CD4-positive, alpha-beta T cell treated with Interleukin-6 for 4 hours (primary cell): Measurements from ENCODE around the gene SNX24.
A peak's percentile ranks its signal among the peaks of the same experiment; 100 is the strongest.
"Not testable (repeated sequence)": the region's sequence is repeated elsewhere in the genome, so short reads cannot be mapped to it uniquely, and the experiment has no call there.

Experiments
- DNase-seq: peaks from one replicate; pipeline ENCODE4 v3.0.0-alpha.2; 2020; ENCODE audit warnings: mixed read lengths

SNX24 gene

GRCh38 chr5:122971333-122971732 is 125.9 kb downstream of the SNX24 start:
- DNase-seq, result no peak

- DNase-seq, result no peak
These were observed 127.5 kb downstream of the SNX24 start for GRCh38 chr5:122972877-122973276.

GRCh38 chr5:122973759-122974158 is 128.3 kb downstream of the SNX24 start:
- not testable (repeated sequence) for DNase-seq

GRCh38 chr5:122974251-122974650 is 128.8 kb downstream of the SNX24 start:
- not testable (repeated sequence) for DNase-seq

- no peak for DNase-seq
These were observed 131.9 kb downstream of the SNX24 start for GRCh38 chr5:122977319-122977718.

GRCh38 chr5:122978068-122978467 is 132.7 kb downstream of the SNX24 start:
- no peak for DNase-seq

GRCh38 chr5:122978644-122979297 is 133.4 kb downstream of the SNX24 start:
- no peak for DNase-seq

- DNase-seq, result no peak
These were observed 136.4 kb downstream of the SNX24 start for GRCh38 chr5:122981846-122982245.

- DNase-seq, result no peak
These were observed 137.0 kb downstream of the SNX24 start for GRCh38 chr5:122982376-122982775.

- no peak for DNase-seq
These were observed 139.0 kb downstream of the SNX24 start for GRCh38 chr5:122984425-122984824.

GRCh38 chr5:122985006-122985700 is 139.7 kb downstream of the SNX24 start:
- no peak for DNase-seq

GRCh38 chr5:122985954-122986721 is 140.7 kb downstream of the SNX24 start:
- DNase-seq, result no peak

GRCh38 chr5:122996091-122996490 is 150.7 kb downstream of the SNX24 start:
- no peak for DNase-seq

- DNase-seq, result no peak
These were observed 151.9 kb downstream of the SNX24 start for GRCh38 chr5:122997294-122997693.

- peak; percentile 19 for DNase-seq
These were observed 154.6 kb downstream of the SNX24 start for GRCh38 chr5:122999947-123000563.

- DNase-seq, result no peak
These were observed 155.3 kb downstream of the SNX24 start for GRCh38 chr5:123000731-123001130.

GRCh38 chr5:123001808-123002207 is 156.4 kb downstream of the SNX24 start:
- DNase-seq, result no peak

GRCh38 chr5:123007182-123007581 is 161.8 kb downstream of the SNX24 start:
- DNase-seq, result no peak

- no peak for DNase-seq
These were observed 162.3 kb downstream of the SNX24 start for GRCh38 chr5:123007754-123008153.

- DNase-seq, result no peak
These were observed 166.9 kb downstream of the SNX24 start for GRCh38 chr5:123012321-123012720.

- DNase-seq, result no peak
These were observed 169.3 kb downstream of the SNX24 start for GRCh38 chr5:123014689-123015088.

GRCh38 chr5:123028222-123028621 is 182.8 kb downstream of the SNX24 start:
- no peak for DNase-seq

GRCh38 chr5:123033157-123033671 is 187.8 kb downstream of the SNX24 start:
- DNase-seq, result no peak
